Measurements from ENCODE around the gene CGB5. TPM values are rescaled to one million over a fixed set of nuclear protein-coding genes. Genes with fewer than 3 reads are reported as not detected.
"Not testable (repeated sequence)": the region's sequence is repeated elsewhere in the genome, so short reads cannot be mapped to it uniquely, and the experiment has no call there.

Gene CGB5
- total RNA-seq, 1 donor from 2014 or later = not detected

DNA sequence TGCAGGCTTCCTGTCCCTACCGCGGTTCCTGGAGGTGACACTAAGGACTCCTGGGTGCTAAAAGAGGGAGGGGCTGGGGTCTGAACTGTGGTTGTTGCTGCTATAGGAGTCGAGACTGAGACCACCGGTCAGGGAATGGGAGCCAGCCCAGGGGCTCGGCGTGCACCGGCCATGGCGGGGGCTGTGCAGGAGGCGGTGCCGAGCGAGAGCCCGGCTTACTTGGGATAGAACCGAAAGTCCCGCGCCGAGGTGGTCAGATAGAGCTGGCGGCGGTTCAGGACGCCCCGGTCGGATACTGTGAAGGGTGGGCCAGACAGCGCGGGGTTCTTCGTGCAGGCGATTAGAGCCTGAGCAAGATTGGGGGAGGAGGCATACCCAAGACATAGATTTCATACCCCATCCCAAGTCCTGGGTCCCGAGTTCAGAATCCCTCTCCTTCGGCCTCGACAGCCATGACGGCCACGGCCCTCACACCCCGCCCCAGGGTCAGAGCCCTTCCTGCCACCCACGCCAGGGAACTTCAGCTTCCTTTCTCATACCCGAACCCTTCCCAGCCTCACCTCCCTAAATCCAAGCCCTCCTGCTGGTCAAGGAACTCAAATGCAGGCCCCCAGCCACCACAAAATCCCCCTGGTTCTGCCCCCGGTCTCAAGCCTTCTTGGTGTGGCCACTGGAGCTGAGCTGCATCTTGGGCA lies 13.4 kb downstream of the CGB5 start:
- not testable (repeated sequence) for H3K27me3 ChIP-seq (ENCODE audit: control insufficient read depth in 3 of 3, insufficient read depth in 3 of 3, low read length in 3 of 3)

DNA sequence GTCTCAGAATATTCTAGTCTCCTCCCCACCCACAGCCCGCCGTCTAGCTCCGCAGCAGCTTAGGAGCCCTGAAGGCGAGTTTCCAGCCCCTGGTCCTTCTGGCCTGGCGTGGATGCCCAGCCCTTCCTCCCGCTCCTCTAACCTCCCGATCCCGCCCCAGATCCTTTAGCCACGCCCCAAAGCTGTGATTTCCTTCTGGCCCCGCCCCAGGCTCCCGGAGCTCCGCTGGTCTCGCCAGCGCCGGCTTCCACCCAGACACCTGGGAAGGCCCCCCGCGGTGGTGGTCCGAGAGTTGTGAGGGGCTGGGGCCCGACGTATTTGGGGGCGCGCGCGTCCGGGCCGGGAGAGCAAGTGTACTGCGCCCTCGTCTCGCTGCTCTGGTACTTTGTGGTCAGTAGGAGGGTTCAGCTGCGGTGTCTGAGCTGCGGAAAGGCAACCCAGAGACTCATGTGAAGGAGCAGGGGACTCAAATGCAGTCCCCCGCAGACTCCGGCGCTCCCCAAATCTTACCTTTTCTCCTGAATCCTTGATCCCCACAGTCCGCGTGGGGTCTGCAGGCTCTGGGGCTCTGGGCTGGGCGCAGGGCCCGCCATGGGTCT lies 14.1 kb downstream of the CGB5 start, which contains the start of gene CGB7:
TSS of gene CGB7 (minus strand) at position 114 of the 599 bp plus-strand sequence. CDS start 2,374 bp downstream, outside the sequence.
- peaks cover 0 to 7% (median 0%) of the 10 kb centered on the region in 3 donors for H3K27me3 ChIP-seq (ENCODE audit: control insufficient read depth in 3 of 3, insufficient read depth in 3 of 3, low read length in 3 of 3)
- no peaks in the 10 kb centered on the region for H3K36me3 ChIP-seq (ENCODE audit: control insufficient read depth in 3 of 3, insufficient read depth in 3 of 3, low read length in 3 of 3)
- H3K27ac ChIP-seq (ENCODE audit: low read depth, low read length) = no peak within 1 kb of the TSS
- peak within 1 kb of the TSS; percentile 70 to 87 (median 77) for H3K9ac ChIP-seq (ENCODE audit: low read depth in 1 of 3, low read length in 3 of 3)
- peaks cover 15 to 27% (median 20%) of the 10 kb centered on the region in 3 donors for H3K4me1 ChIP-seq (ENCODE audit: control insufficient read depth in 3 of 3, insufficient read depth in 3 of 3, low read length in 3 of 3)
- H3K9me3 ChIP-seq (ENCODE audit: control insufficient read depth in 3 of 3, low read length in 3 of 3) = no peaks in the 10 kb centered on the region
- H3K4me3 ChIP-seq (ENCODE audit: low read length in 3 of 3) = peak within 1 kb of the TSS; percentile 66 to 81 (median 70)

More for the DNA sequence above, 13.4 kb downstream of the CGB5 start:
- not testable (repeated sequence) for H3K27ac ChIP-seq (ENCODE audit: low read depth, low read length); H3K9me3 ChIP-seq (ENCODE audit: control insufficient read depth in 3 of 3, low read length in 3 of 3); H3K36me3 ChIP-seq (ENCODE audit: control insufficient read depth in 3 of 3, insufficient read depth in 3 of 3, low read length in 3 of 3)
- peak overlapping the region; percentile 66 to 81 (median 70) for H3K4me3 ChIP-seq (ENCODE audit: low read length in 3 of 3)
- peaks cover 15 to 27% (median 20%) of the 10 kb centered on the region in 3 donors for H3K4me1 ChIP-seq (ENCODE audit: control insufficient read depth in 3 of 3, insufficient read depth in 3 of 3, low read length in 3 of 3)
- peak overlapping the region; percentile 70 to 87 (median 77) for H3K9ac ChIP-seq (ENCODE audit: low read depth in 1 of 3, low read length in 3 of 3)

DNA sequence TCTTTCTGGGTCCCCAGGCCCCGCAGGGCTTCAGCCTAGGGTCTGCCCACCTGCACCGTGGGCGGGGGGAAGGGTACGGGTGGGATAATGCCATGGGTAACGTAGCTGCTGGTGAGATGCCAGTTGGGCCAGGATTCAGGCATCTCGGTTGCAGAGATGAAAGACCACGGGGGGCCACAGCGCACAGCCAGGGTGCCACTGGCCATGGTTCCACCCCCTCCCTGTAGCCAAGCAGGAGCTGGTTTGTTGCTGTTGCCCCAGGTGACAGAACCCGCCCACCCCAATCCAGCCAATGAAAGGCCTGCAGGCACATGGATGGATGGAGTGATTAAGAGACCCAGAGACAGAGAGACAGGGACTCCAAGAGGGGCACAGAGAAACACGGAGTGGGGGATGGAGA lies 14.9 kb downstream of the CGB5 start:
- Histone ChIP-seq H3K4me1 (ENCODE audit: control insufficient read depth in 3 of 3, insufficient read depth in 3 of 3, low read length in 3 of 3) (peaks cover 15 to 27% (median 20%) of the 10 kb centered on the region in 3 donors), H3K36me3 (ENCODE audit: control insufficient read depth in 3 of 3, insufficient read depth in 3 of 3, low read length in 3 of 3) (no peaks in the 10 kb centered on the region), H3K4me3 (ENCODE audit: low read length in 3 of 3) (peak overlapping the region in 1 of 3 donors; percentile 32), H3K9ac (ENCODE audit: low read depth in 1 of 3, low read length in 3 of 3) (peak overlapping the region in 1 of 3 donors; percentile 16), H3K27ac (ENCODE audit: low read depth, low read length) (no peak overlapping the region), H3K27me3 (ENCODE audit: control insufficient read depth in 3 of 3, insufficient read depth in 3 of 3, low read length in 3 of 3) (peaks cover 0 to 8% (median 0%) of the 10 kb centered on the region in 3 donors), H3K9me3 (ENCODE audit: control insufficient read depth in 3 of 3, low read length in 3 of 3) (no peaks in the 10 kb centered on the region)

DNA sequence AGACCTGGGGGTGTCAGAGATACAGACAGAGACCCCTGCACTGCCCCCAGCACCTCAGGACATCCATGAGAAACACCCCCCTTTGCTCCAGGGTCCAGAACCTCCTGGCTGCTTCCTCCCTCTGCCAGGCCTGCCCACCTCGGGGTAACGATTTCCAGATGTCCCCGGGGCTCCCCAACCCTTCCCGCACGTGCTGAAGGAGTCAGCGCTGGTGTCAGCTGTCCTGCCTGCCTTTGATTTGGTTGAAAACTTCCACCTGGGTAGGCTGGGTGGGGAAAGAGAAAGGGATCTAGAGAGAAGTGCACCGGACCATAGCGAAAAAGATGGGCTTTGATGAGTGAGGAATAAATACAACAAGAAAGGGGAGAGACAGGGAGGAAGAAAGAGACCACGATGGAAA lies 15.4 kb downstream of the CGB5 start:
- peaks cover 15 to 28% (median 20%) of the 10 kb centered on the region in 3 donors for H3K4me1 ChIP-seq (ENCODE audit: control insufficient read depth in 3 of 3, insufficient read depth in 3 of 3, low read length in 3 of 3)
- no peak overlapping the region for H3K4me3 ChIP-seq (ENCODE audit: low read length in 3 of 3)
- peaks cover 0 to 13% (median 0%) of the 10 kb centered on the region in 3 donors for H3K27me3 ChIP-seq (ENCODE audit: control insufficient read depth in 3 of 3, insufficient read depth in 3 of 3, low read length in 3 of 3)
- H3K9me3 ChIP-seq (ENCODE audit: control insufficient read depth in 3 of 3, low read length in 3 of 3) = no peaks in the 10 kb centered on the region
- no peak overlapping the region for H3K9ac ChIP-seq (ENCODE audit: low read depth in 1 of 3, low read length in 3 of 3)
- H3K36me3 ChIP-seq (ENCODE audit: control insufficient read depth in 3 of 3, insufficient read depth in 3 of 3, low read length in 3 of 3) = no peaks in the 10 kb centered on the region
- no peak overlapping the region for H3K27ac ChIP-seq (ENCODE audit: low read depth, low read length)

DNA sequence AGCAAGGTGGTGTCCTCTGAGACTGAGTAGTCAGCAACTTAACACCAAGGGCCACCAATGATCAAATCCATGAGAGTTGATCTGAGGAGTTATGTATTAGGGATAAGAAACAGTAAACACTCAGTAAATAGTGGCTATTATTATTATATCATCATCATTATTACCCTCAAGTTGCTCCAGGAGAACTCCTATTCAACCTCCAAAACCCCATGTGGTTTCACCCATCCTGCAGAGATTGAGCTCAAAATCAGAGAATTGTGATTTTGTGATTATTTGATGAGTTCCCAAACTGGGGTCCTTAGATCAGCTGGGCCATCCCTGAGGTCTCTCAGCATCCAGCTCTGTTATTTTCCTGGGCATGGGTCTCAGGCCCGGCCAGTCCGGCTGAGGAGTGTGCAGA lies 17.4 kb downstream of the CGB5 start:
- H3K9ac ChIP-seq (ENCODE audit: low read depth in 1 of 3, low read length in 3 of 3) = no peak overlapping the region
- H3K4me3 ChIP-seq (ENCODE audit: low read length in 3 of 3) = no peak overlapping the region

DNA sequence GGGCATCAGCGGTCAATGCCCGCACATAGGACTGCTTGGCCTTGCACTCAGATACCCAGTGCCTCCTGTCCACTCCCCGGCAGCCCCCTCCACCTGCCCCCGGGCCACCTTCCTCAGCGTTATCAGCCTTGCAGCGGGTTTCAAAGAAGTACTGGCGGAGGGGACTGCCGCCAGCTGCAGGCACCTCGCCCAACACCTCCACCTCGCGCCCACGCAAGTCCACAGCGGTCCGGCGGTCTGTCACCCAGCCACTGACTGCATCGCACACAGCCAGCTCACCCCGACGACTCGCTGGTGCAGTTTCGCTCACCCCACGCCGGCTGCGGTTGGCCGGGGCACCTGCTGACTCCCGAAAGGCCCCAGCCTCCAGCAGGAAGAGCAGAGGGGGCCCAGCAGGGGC lies 17.8 kb downstream of the CGB5 start:
- Histone ChIP-seq H3K27ac (ENCODE audit: low read depth, low read length) (no peak overlapping the region), H3K9ac (ENCODE audit: low read depth in 1 of 3, low read length in 3 of 3) (no peak overlapping the region), H3K4me3 (ENCODE audit: low read length in 3 of 3) (no peak overlapping the region), H3K9me3 (ENCODE audit: control insufficient read depth in 3 of 3, low read length in 3 of 3) (no peaks in the 10 kb centered on the region), H3K4me1 (ENCODE audit: control insufficient read depth in 3 of 3, insufficient read depth in 3 of 3, low read length in 3 of 3) (peaks cover 16 to 29% (median 28%) of the 10 kb centered on the region in 3 donors), H3K36me3 (ENCODE audit: control insufficient read depth in 3 of 3, insufficient read depth in 3 of 3, low read length in 3 of 3) (no peaks in the 10 kb centered on the region), H3K27me3 (ENCODE audit: control insufficient read depth in 3 of 3, insufficient read depth in 3 of 3, low read length in 3 of 3) (peaks cover 0 to 11% (median 3%) of the 10 kb centered on the region in 3 donors)

More for the DNA sequence above, 17.4 kb downstream of the CGB5 start:
- Histone ChIP-seq H3K27me3 (ENCODE audit: control insufficient read depth in 3 of 3, insufficient read depth in 3 of 3, low read length in 3 of 3) (peaks cover 0 to 11% (median 3%) of the 10 kb centered on the region in 3 donors), H3K36me3 (ENCODE audit: control insufficient read depth in 3 of 3, insufficient read depth in 3 of 3, low read length in 3 of 3) (no peaks in the 10 kb centered on the region), H3K9me3 (ENCODE audit: control insufficient read depth in 3 of 3, low read length in 3 of 3) (no peaks in the 10 kb centered on the region), H3K27ac (ENCODE audit: low read depth, low read length) (no peak overlapping the region), H3K4me1 (ENCODE audit: control insufficient read depth in 3 of 3, insufficient read depth in 3 of 3, low read length in 3 of 3) (peaks cover 13 to 30% (median 26%) of the 10 kb centered on the region in 3 donors)

DNA sequence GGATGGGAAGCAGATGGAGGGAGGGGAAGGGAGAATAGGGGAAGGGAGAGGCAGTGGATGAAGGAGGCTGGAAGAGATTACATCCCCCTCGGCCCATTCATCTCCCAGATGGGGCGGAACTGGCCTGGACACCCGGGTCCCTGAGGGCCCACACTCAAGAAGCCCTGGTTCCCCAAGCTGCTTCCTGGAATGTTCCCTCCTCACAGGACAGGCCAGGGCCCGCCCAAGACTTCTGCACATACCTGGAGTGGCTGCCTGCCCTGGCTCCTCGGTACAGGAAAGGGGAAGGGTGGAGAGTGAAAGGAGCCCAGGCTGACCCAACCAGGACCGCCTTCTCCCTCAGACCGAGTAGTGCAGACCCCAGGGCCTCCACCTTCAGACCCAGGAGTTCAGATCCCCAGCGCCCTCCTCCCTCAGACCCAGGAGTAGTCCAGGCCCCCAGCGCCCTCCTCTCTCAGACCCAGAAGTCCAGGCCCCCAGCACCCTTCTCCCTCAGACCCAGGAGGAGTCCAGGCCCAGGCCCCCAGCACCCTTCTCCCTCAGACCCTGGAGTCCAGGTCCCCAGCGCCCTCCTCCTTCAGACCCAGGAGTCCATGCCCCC lies 20.5 kb downstream of the CGB5 start:
- H3K36me3 ChIP-seq (ENCODE audit: control insufficient read depth in 3 of 3, insufficient read depth in 3 of 3, low read length in 3 of 3) = no peaks in the 10 kb centered on the region
- H3K27ac ChIP-seq (ENCODE audit: low read depth, low read length) = peak overlapping the region; percentile 97
- H3K9ac ChIP-seq (ENCODE audit: low read depth in 1 of 3, low read length in 3 of 3) = peak overlapping the region in 2 of 3 donors; percentile 38 to 45
- H3K27me3 ChIP-seq (ENCODE audit: control insufficient read depth in 3 of 3, insufficient read depth in 3 of 3, low read length in 3 of 3) = peaks cover 0 to 11% (median 3%) of the 10 kb centered on the region in 3 donors
- no peaks in the 10 kb centered on the region for H3K9me3 ChIP-seq (ENCODE audit: control insufficient read depth in 3 of 3, low read length in 3 of 3)
- H3K4me3 ChIP-seq (ENCODE audit: low read length in 3 of 3) = no peak overlapping the region
- H3K4me1 ChIP-seq (ENCODE audit: control insufficient read depth in 3 of 3, insufficient read depth in 3 of 3, low read length in 3 of 3) = peaks cover 27 to 34% (median 30%) of the 10 kb centered on the region in 3 donors

DNA sequence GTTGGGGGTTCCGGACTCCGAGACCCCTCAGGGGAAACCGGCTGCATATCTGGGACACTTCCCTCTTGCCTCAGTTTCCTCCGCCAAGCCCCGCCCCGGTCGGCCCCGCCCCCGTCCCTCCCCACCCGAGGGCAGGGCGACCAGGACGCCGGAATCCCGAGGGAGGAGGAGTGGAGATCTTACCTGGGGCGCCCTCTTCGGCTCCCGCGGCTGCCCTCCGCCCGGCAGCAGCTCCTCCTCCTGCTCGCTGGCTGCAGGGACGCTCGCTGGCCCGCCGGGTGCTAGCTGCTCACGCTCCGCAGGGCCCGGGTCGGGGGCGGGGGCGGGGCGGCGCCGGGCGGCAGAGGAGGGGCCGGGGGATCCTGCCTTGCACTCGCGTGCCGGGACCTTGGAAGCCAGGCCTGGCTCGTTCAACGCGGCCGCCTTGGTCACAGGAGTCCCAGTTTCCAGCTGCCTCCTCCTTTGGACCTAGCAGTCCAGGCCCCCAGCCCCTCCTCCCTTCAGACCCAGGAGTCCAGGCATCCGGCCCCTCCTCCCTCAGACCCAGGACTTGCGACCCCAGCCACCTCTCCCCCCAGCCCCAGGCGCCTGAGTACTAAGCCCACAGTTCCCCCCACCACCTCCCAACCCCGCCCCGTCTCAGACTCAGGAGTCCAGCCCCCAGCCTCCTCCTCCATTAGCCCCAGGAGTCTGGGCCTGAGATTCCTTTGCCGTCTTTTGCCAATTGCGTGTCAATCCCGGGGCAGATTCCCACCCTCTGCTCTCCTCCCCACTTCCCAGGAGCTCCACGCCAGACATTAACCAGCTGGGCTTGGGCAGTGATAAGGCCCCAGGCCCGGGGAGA lies 21.3 kb downstream of the CGB5 start, which contains the start of gene NTF4:
TSS of gene NTF4 (minus strand) at position 51 of the 844 bp plus-strand sequence. CDS start 2,821 bp downstream, outside the sequence.
- Histone ChIP-seq H3K27ac (ENCODE audit: low read depth, low read length) (peak within 1 kb of the TSS; percentile 97), H3K4me1 (ENCODE audit: control insufficient read depth in 3 of 3, insufficient read depth in 3 of 3, low read length in 3 of 3) (peaks cover 35 to 43% (median 39%) of the 10 kb centered on the region in 3 donors), H3K27me3 (ENCODE audit: control insufficient read depth in 3 of 3, insufficient read depth in 3 of 3, low read length in 3 of 3) (peaks cover 0 to 11% (median 3%) of the 10 kb centered on the region in 3 donors), H3K9ac (ENCODE audit: low read depth in 1 of 3, low read length in 3 of 3) (peak within 1 kb of the TSS; percentile 83 to 87 (median 86)), H3K4me3 (ENCODE audit: low read length in 3 of 3) (peak within 1 kb of the TSS; percentile 60 to 70 (median 61)), H3K36me3 (ENCODE audit: control insufficient read depth in 3 of 3, insufficient read depth in 3 of 3, low read length in 3 of 3) (peaks cover 0 to 3% (median under 1%) of the 10 kb centered on the region in 3 donors), H3K9me3 (ENCODE audit: control insufficient read depth in 3 of 3, low read length in 3 of 3) (no peaks in the 10 kb centered on the region)

DNA sequence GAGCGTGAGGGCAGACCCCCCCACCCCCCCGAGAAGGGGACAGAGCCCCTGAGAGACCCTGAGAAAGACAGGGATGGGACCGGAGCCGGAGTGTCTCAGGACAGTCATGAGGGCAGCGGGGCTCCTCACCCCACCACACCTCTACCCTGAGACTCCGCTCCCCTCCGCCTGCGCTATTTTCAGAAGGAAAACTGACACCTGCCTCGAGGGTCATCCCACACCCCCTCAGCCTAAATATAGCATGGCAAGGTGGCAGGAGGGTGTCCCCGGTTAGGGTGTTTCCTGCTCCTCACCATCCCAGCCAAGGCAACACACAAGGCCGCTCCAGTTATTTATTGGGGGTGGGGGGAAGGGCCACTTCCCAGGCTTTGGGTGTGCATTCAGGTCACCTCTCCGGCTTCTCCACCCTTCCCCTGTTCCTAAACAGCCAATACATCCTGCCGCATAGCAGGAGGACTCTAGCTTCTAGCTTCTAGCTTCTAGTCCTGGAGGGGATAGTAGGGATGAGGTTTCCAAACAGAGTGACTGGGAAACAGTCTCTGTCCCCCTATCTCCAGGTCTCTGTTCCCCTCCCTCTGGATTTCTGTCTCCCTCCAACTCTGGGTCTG lies 22.4 kb downstream of the CGB5 start:
- Histone ChIP-seq H3K9ac (ENCODE audit: low read depth in 1 of 3, low read length in 3 of 3) (peak overlapping the region; percentile 83 to 87 (median 86)), H3K4me3 (ENCODE audit: low read length in 3 of 3) (peak overlapping the region; percentile 60 to 70 (median 61)), H3K9me3 (ENCODE audit: control insufficient read depth in 3 of 3, low read length in 3 of 3) (no peaks in the 10 kb centered on the region), H3K27ac (ENCODE audit: low read depth, low read length) (peak overlapping the region; percentile 97), H3K36me3 (ENCODE audit: control insufficient read depth in 3 of 3, insufficient read depth in 3 of 3, low read length in 3 of 3) (peaks cover 0 to 6% (median 3%) of the 10 kb centered on the region in 3 donors), H3K27me3 (ENCODE audit: control insufficient read depth in 3 of 3, insufficient read depth in 3 of 3, low read length in 3 of 3) (peaks cover 0 to 14% (median 10%) of the 10 kb centered on the region in 3 donors), H3K4me1 (ENCODE audit: control insufficient read depth in 3 of 3, insufficient read depth in 3 of 3, low read length in 3 of 3) (peaks cover 42 to 53% (median 49%) of the 10 kb centered on the region in 3 donors)

Data from skeletal muscle tissue (tissue), 4 donors.